ENCODE data around the gene HS3ST6.
"Not testable (repeated sequence)": the region's sequence is repeated elsewhere in the genome, so short reads cannot be mapped to it uniquely, and the experiment has no call there.

The HS3ST6 gene

GRCh38 chr16:1877804-1878203 lies 40.4 kb downstream of the HS3ST6 start:
- Mint-ChIP-seq H3K27me3 (ENCODE audit: low read depth) (peaks cover 47% of the 10 kb centered on the region), H3K27ac (no peak overlapping the region), H3K36me3 (ENCODE audit: low read depth) (no peaks in the 10 kb centered on the region), H3K9me3 (no peaks in the 10 kb centered on the region), H3K4me3 (no peak overlapping the region), H3K4me1 (no peaks in the 10 kb centered on the region)
- TF ChIP-seq CTCF (IDR thresholded peaks at IDR 0.05; ENCODE audit: unreplicated experiment in 3 of 3): no peak

- Mint-ChIP-seq H3K4me1 (no peaks in the 10 kb centered on the region), H3K36me3 (ENCODE audit: low read depth) (no peaks in the 10 kb centered on the region), H3K27me3 (ENCODE audit: low read depth) (peaks cover 54% of the 10 kb centered on the region), H3K27ac (peak overlapping the region in 1 of 3 experiments; percentile 9), H3K4me3 (no peak overlapping the region), H3K9me3 (peaks cover 2% of the 10 kb centered on the region)
- no peak for TF ChIP-seq CTCF (IDR thresholded peaks at IDR 0.05; ENCODE audit: unreplicated experiment in 3 of 3)
Observed at GRCh38 chr16:1877089-1877488, 41.1 kb downstream of the HS3ST6 start.

GRCh38 chr16:1876468-1876867 lies 41.7 kb downstream of the HS3ST6 start:
- Mint-ChIP-seq H3K27ac (no peak overlapping the region), H3K4me3 (no peak overlapping the region), H3K4me1 (no peaks in the 10 kb centered on the region), H3K27me3 (ENCODE audit: low read depth) (peaks cover 51% of the 10 kb centered on the region), H3K9me3 (peaks cover 2% of the 10 kb centered on the region), H3K36me3 (ENCODE audit: low read depth) (no peaks in the 10 kb centered on the region)
- no peak for TF ChIP-seq CTCF (IDR thresholded peaks at IDR 0.05; ENCODE audit: unreplicated experiment in 3 of 3)

GRCh38 chr16:1876066-1876465 lies 42.1 kb downstream of the HS3ST6 start:
- not testable (repeated sequence) for H3K4me1 Mint-ChIP-seq; H3K36me3 Mint-ChIP-seq (ENCODE audit: low read depth); H3K4me3 Mint-ChIP-seq; H3K9me3 Mint-ChIP-seq; H3K27ac Mint-ChIP-seq
- H3K27me3 Mint-ChIP-seq (ENCODE audit: low read depth): peaks cover 51% of the 10 kb centered on the region

- Mint-ChIP-seq H3K4me3 (peak overlapping the region in 2 of 3 experiments; percentile 16 to 43), H3K36me3 (ENCODE audit: low read depth) (no peaks in the 10 kb centered on the region), H3K27ac (peak overlapping the region in 1 of 3 experiments; percentile 91), H3K27me3 (ENCODE audit: low read depth) (peaks cover 61% of the 10 kb centered on the region), H3K9me3 (peaks cover 2% of the 10 kb centered on the region), H3K4me1 (no peaks in the 10 kb centered on the region)
- no peak for TF ChIP-seq CTCF (IDR thresholded peaks at IDR 0.05; ENCODE audit: unreplicated experiment in 3 of 3)
Observed at GRCh38 chr16:1874854-1875253, 43.4 kb downstream of the HS3ST6 start.

- H3K9me3 Mint-ChIP-seq: peaks cover 2% of the 10 kb centered on the region
- H3K27me3 Mint-ChIP-seq (ENCODE audit: low read depth): peaks cover 45% of the 10 kb centered on the region
- peak within 1 kb of the TSS; percentile 71 to 81 (median 78) for H3K4me3 Mint-ChIP-seq
- H3K27ac Mint-ChIP-seq: no peak within 1 kb of the TSS
- H3K36me3 Mint-ChIP-seq (ENCODE audit: low read depth): no peaks in the 10 kb centered on the region
- no peaks in the 10 kb centered on the region for H3K4me1 Mint-ChIP-seq
- TF ChIP-seq CTCF (IDR thresholded peaks at IDR 0.05; ENCODE audit: unreplicated experiment in 3 of 3): no peak
Observed at GRCh38 chr16:1871974-1872635, 46.1 kb downstream of the HS3ST6 start, which contains the start of gene MEIOB. Gene MEIOB, minus strand, starts transcription at chr16:1872164. Its CDS starts 3,989 bp downstream, at chr16:1868175.

All from nephron (organoid).